Tibial nerve (tissue), 4 donors: Measurements from ENCODE around the gene CFAP73.

Experiments
- CTCF ChIP-seq, 5 experiments: fragments of 200-600 bp in 3 of 5; fragments of 450-650 bp in 2 of 5; sonication (generic) in 3 of 5; IDR thresholded peaks; one replicate each; pipeline ENCODE4 v1.5.1; 2016 to 2019; ENCODE audit warnings: antibody characterized with exemption in 5 of 5, mild to moderate bottlenecking in 3 of 5, moderate library complexity in 2 of 5
- EP300 ChIP-seq, 2 donors: sonication (generic); formaldehyde crosslinking; IDR thresholded peaks; one replicate each; pipeline ENCODE4 v1.6.1; 2017; ENCODE audit warnings: antibody characterized with exemption in 2 of 2, mild to moderate bottlenecking in 1 of 2
- POLR2A ChIP-seq, 2 donors: fragments of 450-650 bp; IDR thresholded peaks; one replicate each; pipeline ENCODE4 v1.6.1; 2017; ENCODE audit warnings: antibody characterized with exemption in 2 of 2, mild to moderate bottlenecking in 2 of 2, moderate library complexity in 2 of 2

GRCh38 chr12:113137861-113138783 lies 11.4 kb upstream of the CFAP73 start:
- TF ChIP-seq POLR2A (IDR thresholded peaks at IDR 0.05) (no peak), CTCF (IDR thresholded peaks at IDR 0.05) (no peak), EP300 (IDR thresholded peaks at IDR 0.05) (no peak)
